H9 (cell line): ENCODE measurements around the gene PLCL1. TPM values are rescaled to one million over a fixed set of nuclear protein-coding genes. Genes with fewer than 3 reads are reported as not detected.

Experiments used
- DNase-seq: peaks from one replicate; pipeline ENCODE4 v3.0.0-alpha.2; 2017
- H2AFZ ChIP-seq: one replicate; pipeline ENCODE4 v1.6.1; 2013; ENCODE audit warnings: mild to moderate bottlenecking, low read length, control low read depth, moderate library complexity
- H2AK5ac ChIP-seq: 2 replicates; pipeline ENCODE4 v1.6.1; 2013; ENCODE audit warnings: low read length, control low read depth, mixed read lengths; ENCODE audit not compliant: insufficient read length
- H2BK120ac ChIP-seq: one replicate; pipeline ENCODE4 v1.6.1; 2013; ENCODE audit warnings: low read depth, mild to moderate bottlenecking, low read length, control low read depth, inconsistent platforms; ENCODE audit not compliant: poor library complexity, severe bottlenecking
- H2BK12ac ChIP-seq: 2 replicates; pipeline ENCODE4 v1.6.1; 2013; ENCODE audit warnings: low read length, control low read depth, mixed read lengths, low read depth; ENCODE audit not compliant: insufficient read length
- H2BK15ac ChIP-seq: 2 replicates; pipeline ENCODE4 v1.6.1; 2013; ENCODE audit warnings: low read depth, low read length, control low read depth
- H2BK20ac ChIP-seq: one replicate; pipeline ENCODE4 v1.6.1; 2013; ENCODE audit warnings: low read depth, mild to moderate bottlenecking, low read length, control low read depth, inconsistent platforms; ENCODE audit not compliant: poor library complexity, severe bottlenecking
- H2BK5ac ChIP-seq: 2 replicates; pipeline ENCODE4 v1.6.1; 2013; ENCODE audit warnings: low read length, control low read depth, mixed read lengths; ENCODE audit not compliant: insufficient read length
- H3K14ac ChIP-seq: 2 replicates; pipeline ENCODE4 v1.6.1; 2013; ENCODE audit warnings: low read length, control low read depth; ENCODE audit not compliant: insufficient read depth
- H3K18ac ChIP-seq: 2 replicates; pipeline ENCODE4 v1.6.1; 2013; ENCODE audit warnings: low read depth, mild to moderate bottlenecking, mixed read lengths, low read length, control low read depth; ENCODE audit not compliant: insufficient read length
- H3K23ac ChIP-seq: 2 replicates; pipeline ENCODE4 v1.6.1; 2013; ENCODE audit warnings: low read length, control low read depth, mixed read lengths, low read depth; ENCODE audit not compliant: insufficient read length
- H3K23me2 ChIP-seq: 2 replicates; pipeline ENCODE4 v1.6.1; 2013; ENCODE audit warnings: low read depth, mild to moderate bottlenecking, mixed read lengths, low read length, control low read depth; ENCODE audit not compliant: insufficient read length, poor library complexity, severe bottlenecking
- H3K27ac ChIP-seq: 2 replicates; pipeline ENCODE4 v1.5.1; 2013; ENCODE audit warnings: low read length, control low read depth, mixed read lengths, low read depth; ENCODE audit not compliant: insufficient read length
- H3K27me3 ChIP-seq: 2 replicates; pipeline ENCODE4 v1.6.1; 2013; ENCODE audit warnings: low read length, control low read depth, inconsistent platforms; ENCODE audit not compliant: insufficient read depth
- H3K4ac ChIP-seq: 2 replicates; pipeline ENCODE4 v1.6.1; 2013; ENCODE audit warnings: low read depth, mild to moderate bottlenecking, control low read depth, inconsistent platforms, low read length, moderate library complexity
- H3K4me1 ChIP-seq: 2 replicates; pipeline ENCODE4 v1.6.1; 2013; ENCODE audit warnings: low read length, control low read depth, inconsistent platforms; ENCODE audit not compliant: insufficient read depth
- H3K4me2 ChIP-seq: 2 replicates; pipeline ENCODE4 v1.6.1; 2013; ENCODE audit warnings: low read length, control low read depth, mixed read lengths; ENCODE audit not compliant: insufficient read length, insufficient read depth
- H3K56ac ChIP-seq: 2 replicates; pipeline ENCODE4 v1.6.1; 2013; ENCODE audit warnings: low read depth, mild to moderate bottlenecking, mixed read lengths, low read length, control low read depth; ENCODE audit not compliant: insufficient read length
- H3K79me1 ChIP-seq: 2 replicates; pipeline ENCODE4 v1.6.1; 2013; ENCODE audit warnings: low read depth, mild to moderate bottlenecking, moderate library complexity, low read length, control low read depth, inconsistent platforms; ENCODE audit not compliant: insufficient read depth, poor library complexity, severe bottlenecking
- H3K79me2 ChIP-seq: 2 replicates; pipeline ENCODE4 v1.6.1; 2013; ENCODE audit warnings: low read length, control low read depth, inconsistent platforms; ENCODE audit not compliant: insufficient read depth
- H3K9ac ChIP-seq: 2 replicates; pipeline ENCODE4 v1.6.1; 2013; ENCODE audit warnings: low read length, control low read depth, mixed read lengths; ENCODE audit not compliant: insufficient read length; ENCODE audit errors: extremely low read depth
- H3K9me3 ChIP-seq: one replicate; pipeline ENCODE4 v1.6.1; 2013; ENCODE audit warnings: low read depth, low read length, inconsistent platforms; ENCODE audit not compliant: control insufficient read depth
- H3T11ph ChIP-seq: one replicate; pipeline ENCODE4 v1.6.1; 2013; ENCODE audit warnings: mild to moderate bottlenecking, low read length, control low read depth, inconsistent platforms
- H4K20me1 ChIP-seq: one replicate; pipeline ENCODE4 v1.6.1; 2013; ENCODE audit not compliant: control insufficient read depth, insufficient read length, insufficient read depth
- H4K5ac ChIP-seq: 2 replicates; pipeline ENCODE4 v1.6.1; 2013; ENCODE audit warnings: low read depth, mild to moderate bottlenecking, mixed read lengths, low read length, control low read depth; ENCODE audit not compliant: insufficient read length
- H4K8ac ChIP-seq: replicated peaks from 2 replicates; pipeline ENCODE4 v1.6.1; 2013; ENCODE audit warnings: low read length, control low read depth, mixed read lengths, low read depth; ENCODE audit not compliant: insufficient read length
- H4K91ac ChIP-seq: 2 replicates; pipeline ENCODE4 v1.6.1; 2013; ENCODE audit warnings: low read depth, mild to moderate bottlenecking, moderate library complexity, mixed read lengths, low read length, control low read depth; ENCODE audit not compliant: insufficient read length
- H3K27ac Mint-ChIP-seq, 3 experiments: 2 replicates in 2 of 3; 3 replicates in 1 of 3; pipeline ENCODE4 v1.8.0; 2020 to 2021; ENCODE audit warnings: mixed read lengths in 3 of 3, mild to moderate bottlenecking in 1 of 3, moderate library complexity in 1 of 3
- H3K27me3 Mint-ChIP-seq: 2 replicates; pipeline ENCODE4 v1.8.0; 2021; ENCODE audit warnings: low read depth, mild to moderate bottlenecking, moderate library complexity, mixed read lengths
- H3K36me3 Mint-ChIP-seq, 3 experiments: 2 replicates in 2 of 3; 3 replicates in 1 of 3; pipeline ENCODE4 v1.8.0; 2020 to 2021; ENCODE audit warnings: low read depth in 3 of 3, mixed read lengths in 3 of 3; ENCODE audit not compliant: insufficient read depth in 1 of 3
- H3K4me1 Mint-ChIP-seq, 2 experiments: 2 replicates each; pipeline ENCODE4 v1.8.0; 2020; ENCODE audit warnings: mixed read lengths in 2 of 2
- H3K4me3 Mint-ChIP-seq, 2 experiments: 2 replicates in 1 of 2; 3 replicates in 1 of 2; pipeline ENCODE4 v1.8.0; 2020 to 2021; ENCODE audit warnings: mild to moderate bottlenecking in 2 of 2, mixed read lengths in 2 of 2, moderate library complexity in 1 of 2
- H3K9me3 Mint-ChIP-seq, 2 experiments: 2 replicates in 1 of 2; 3 replicates in 1 of 2; pipeline ENCODE4 v1.8.0; 2020; ENCODE audit warnings: mild to moderate bottlenecking in 2 of 2, mixed read lengths in 2 of 2, moderate library complexity in 1 of 2
- CTCF ChIP-seq: fragments of 200-600 bp; sonication (generic); conservative IDR thresholded peaks from 3 replicates; pipeline ENCODE4 v1.8.0; 2021; ENCODE audit warnings: antibody characterized with exemption, mild to moderate bottlenecking
- WGBS: extraction: QIAGEN DNeasy Blood & Tissue Kit; methylation state at CpG from one replicate; pipeline ENCODE4 v1.1.7; 2013; ENCODE audit warnings: missing lambda C conversion rate, low lambda C conversion rate, mixed read lengths; ENCODE audit not compliant: insufficient read length; ENCODE audit errors: extremely low coverage; 5-methylcytosine and 5-hydroxymethylcytosine counted together
- total RNA-seq: library from RNA; stranded (reverse); gene quantifications from 2 replicates; pipeline ENCODE4 v1.2.1, GENCODE V29; 2021

Gene PLCL1
- total RNA-seq, 1 experiment from 2014 or later, result 0.04 TPM

DNA sequence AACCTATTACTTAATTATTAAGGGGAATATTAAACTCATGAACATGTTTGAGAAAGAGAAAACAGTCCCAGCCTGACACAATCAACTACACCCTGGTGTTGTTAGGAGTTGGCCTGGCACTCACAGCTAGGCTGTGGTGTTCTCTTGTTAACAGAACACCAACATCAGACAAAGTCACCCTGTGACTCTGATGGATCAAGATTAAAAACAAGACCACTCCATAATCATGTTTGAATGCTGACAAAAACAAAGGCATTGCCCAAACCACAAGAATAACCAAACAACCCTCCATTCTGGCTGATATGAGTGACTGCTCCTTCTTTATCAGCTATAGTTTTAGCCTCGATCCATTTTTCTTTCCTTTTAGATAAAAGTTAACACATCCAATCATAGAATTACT, 22.3 kb upstream of the PLCL1 start:
- Histone ChIP-seq H3K4ac (no peak overlapping the region), H3K23ac (no peak overlapping the region), H3T11ph (no peak overlapping the region), H3K79me2 (no peaks in the 10 kb centered on the region), H2BK15ac (no peak overlapping the region), H2BK12ac (no peak overlapping the region), H2AK5ac (no peak overlapping the region), H2AFZ (no peak overlapping the region), H3K18ac (no peak overlapping the region), H3K56ac (no peak overlapping the region), H2BK120ac (no peak overlapping the region), H2BK20ac (no peak overlapping the region), H3K27me3 (no peaks in the 10 kb centered on the region), H3K27ac (no peak overlapping the region), H3K23me2 (no peaks in the 10 kb centered on the region), H3K79me1 (no peaks in the 10 kb centered on the region), H3K9me3 (no peaks in the 10 kb centered on the region), H3K14ac (no peak overlapping the region), H3K4me2 (no peak overlapping the region), H3K9ac (no peak overlapping the region), H4K8ac (no peak overlapping the region), H3K4me1 (no peaks in the 10 kb centered on the region), H4K5ac (no peak overlapping the region), H4K91ac (no peak overlapping the region), H2BK5ac (no peak overlapping the region), H4K20me1 (no peaks in the 10 kb centered on the region)
- no peak for TF ChIP-seq CTCF
- Mint-ChIP-seq H3K4me3 (no peak overlapping the region), H3K27me3 (peaks cover 26% of the 10 kb centered on the region), H3K36me3 (peaks cover 2 to 4% (median 2%) of the 10 kb centered on the region in 3 experiments; a peak in 2 of 7 replicates), H3K4me1 (no peaks in the 10 kb centered on the region), H3K27ac (no peak overlapping the region), H3K9me3 (peaks cover 2 to 4% of the 10 kb centered on the region in 2 experiments; a peak in 3 of 5 replicates)
- no peak for DNase-seq
- no CpG with 5 or more reads among the region's 1 CpG for WGBS
